ENCODE data around the gene EHBP1L1. TPM values are rescaled to one million over a fixed set of nuclear protein-coding genes. Genes with fewer than 3 reads are reported as not detected.

The EHBP1L1 gene
- total and polyA plus RNA-seq, 4 donors: 49.8 to 154 (median 91.8) TPM

GRCh38 chr11:65612691-65613090 lies 36.8 kb downstream of the EHBP1L1 start:
- Histone ChIP-seq H3K27me3 (ENCODE audit: control insufficient read depth in 3 of 3, insufficient read depth in 3 of 3, low read length in 2 of 3) (no peaks in the 10 kb centered on the region), H3K27ac (ENCODE audit: low read depth in 1 of 2, low read length in 1 of 2) (peak overlapping the region; percentile 94 to 97), H3K36me3 (ENCODE audit: control insufficient read depth in 4 of 4, insufficient read depth in 4 of 4, low read length in 4 of 4) (peaks cover 0 to 37% (median 8%) of the 10 kb centered on the region in 4 donors), H3K9ac (ENCODE audit: insufficient read depth in 1 of 2, low read length in 2 of 2) (no peak overlapping the region), H3K4me3 (peak overlapping the region; percentile 69), H3K4me1 (ENCODE audit: control insufficient read depth in 5 of 5, insufficient read depth in 5 of 5, low read length in 5 of 5) (peaks cover 2 to 45% (median 11%) of the 10 kb centered on the region in 5 donors), H3K9me3 (ENCODE audit: control insufficient read depth in 4 of 4, insufficient read depth in 3 of 4, low read length in 3 of 4) (no peaks in the 10 kb centered on the region)
- ATAC-seq (ENCODE audit: insufficient read depth, low FRiP score) (no peak), DNase-seq (no peak)
- WGBS, 2 donors: 45% methylated on average over 7 of the region's 7 CpGs
- no peak for TF ChIP-seq CTCF (IDR thresholded peaks at IDR 0.05; ENCODE audit: control extremely low read depth, extremely low read depth)

- H3K4me3 ChIP-seq: peak overlapping the region; percentile 69
- no peaks in the 10 kb centered on the region for H3K27me3 ChIP-seq (ENCODE audit: control insufficient read depth in 3 of 3, insufficient read depth in 3 of 3, low read length in 2 of 3)
- ATAC-seq (ENCODE audit: insufficient read depth, low FRiP score) (no peak), DNase-seq (peak in 2 of 3 donors; percentile 26 to 42)
- no peak for TF ChIP-seq CTCF (IDR thresholded peaks at IDR 0.05; ENCODE audit: control extremely low read depth, extremely low read depth)
- H3K27ac ChIP-seq (ENCODE audit: low read depth in 1 of 2, low read length in 1 of 2): peak overlapping the region; percentile 94 to 97
- H3K9ac ChIP-seq (ENCODE audit: insufficient read depth in 1 of 2, low read length in 2 of 2): peak overlapping the region; percentile 63 to 90
- peaks cover 0 to 43% (median 11%) of the 10 kb centered on the region in 5 donors for H3K4me1 ChIP-seq (ENCODE audit: control insufficient read depth in 5 of 5, insufficient read depth in 5 of 5, low read length in 5 of 5)
- 13 to 15% methylated on average over 41 to 43 of the region's 43 CpGs for whole genome bisulfite sequencing, 2 donors
- H3K36me3 ChIP-seq (ENCODE audit: control insufficient read depth in 4 of 4, insufficient read depth in 4 of 4, low read length in 4 of 4): peaks cover 0 to 36% (median 5%) of the 10 kb centered on the region in 4 donors
- no peaks in the 10 kb centered on the region for H3K9me3 ChIP-seq (ENCODE audit: control insufficient read depth in 4 of 4, insufficient read depth in 3 of 4, low read length in 3 of 4)
Observed at GRCh38 chr11:65613091-65613928, 37.5 kb downstream of the EHBP1L1 start.

DNA sequence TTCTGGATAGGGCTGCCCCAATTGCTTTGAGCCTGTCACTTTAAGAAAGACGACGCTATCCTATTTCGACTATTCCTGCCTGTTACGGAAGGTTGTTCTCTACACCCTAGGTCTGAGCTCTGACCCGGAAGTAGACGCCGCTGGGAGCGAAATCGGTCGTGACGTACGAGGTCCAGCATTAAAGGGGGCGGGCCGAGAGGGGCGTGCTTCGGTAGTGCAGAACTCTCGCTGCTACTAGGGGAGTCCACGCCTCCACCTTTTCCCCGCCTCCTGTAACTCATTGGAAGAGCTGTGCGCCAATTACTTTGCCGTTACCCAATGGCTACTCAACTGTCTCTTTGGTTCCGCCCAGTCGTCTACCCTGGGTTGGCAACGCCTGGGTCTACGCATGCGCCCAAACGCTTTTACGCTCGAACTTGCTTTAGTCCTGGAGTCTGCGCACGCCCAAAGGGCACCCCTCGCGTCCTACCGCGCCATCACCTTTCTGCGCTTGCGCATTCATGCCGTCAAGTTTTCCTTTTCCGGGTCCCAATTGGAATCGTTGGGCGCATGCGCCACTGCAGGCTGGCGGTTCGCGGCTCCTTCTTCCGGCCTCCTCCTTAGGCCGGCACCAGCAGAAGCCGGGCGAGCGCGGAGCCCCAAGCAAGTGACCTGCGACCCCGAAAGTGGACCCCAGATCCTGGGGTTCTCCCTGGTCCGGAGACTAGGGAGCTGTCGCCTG lies 39.5 kb downstream of the EHBP1L1 start, which contains the start of gene PCNX3:
Gene PCNX3 (plus strand): TSS at position 548 of the 721 bp plus-strand sequence. CDS start 536 bp downstream, outside the sequence.
- H3K4me1 ChIP-seq (ENCODE audit: control insufficient read depth in 5 of 5, insufficient read depth in 5 of 5, low read length in 5 of 5): peaks cover 0 to 33% (median 11%) of the 10 kb centered on the region in 5 donors
- H3K36me3 ChIP-seq (ENCODE audit: control insufficient read depth in 4 of 4, insufficient read depth in 4 of 4, low read length in 4 of 4): peaks cover 0 to 42% (median 20%) of the 10 kb centered on the region in 4 donors
- H3K9ac ChIP-seq (ENCODE audit: insufficient read depth in 1 of 2, low read length in 2 of 2): peak within 1 kb of the TSS; percentile 63 to 90
- peak; percentile 100 for DNase-seq
- peak; percentile 65 for TF ChIP-seq CTCF (IDR thresholded peaks at IDR 0.05; ENCODE audit: control extremely low read depth, extremely low read depth)
- no peaks in the 10 kb centered on the region for H3K27me3 ChIP-seq (ENCODE audit: control insufficient read depth in 3 of 3, insufficient read depth in 3 of 3, low read length in 2 of 3)
- H3K4me3 ChIP-seq: peak within 1 kb of the TSS; percentile 70
- no peaks in the 10 kb centered on the region for H3K9me3 ChIP-seq (ENCODE audit: control insufficient read depth in 4 of 4, insufficient read depth in 3 of 4, low read length in 3 of 4)
- peak within 1 kb of the TSS; percentile 94 to 97 for H3K27ac ChIP-seq (ENCODE audit: low read depth in 1 of 2, low read length in 1 of 2)
- ATAC-seq (ENCODE audit: insufficient read depth, low FRiP score): peak; percentile 87
- 0% methylated on average over 53 to 55 of the region's 55 CpGs for WGBS, 2 donors
